ENCODE results near the gene GRAMD1A.

DNA sequence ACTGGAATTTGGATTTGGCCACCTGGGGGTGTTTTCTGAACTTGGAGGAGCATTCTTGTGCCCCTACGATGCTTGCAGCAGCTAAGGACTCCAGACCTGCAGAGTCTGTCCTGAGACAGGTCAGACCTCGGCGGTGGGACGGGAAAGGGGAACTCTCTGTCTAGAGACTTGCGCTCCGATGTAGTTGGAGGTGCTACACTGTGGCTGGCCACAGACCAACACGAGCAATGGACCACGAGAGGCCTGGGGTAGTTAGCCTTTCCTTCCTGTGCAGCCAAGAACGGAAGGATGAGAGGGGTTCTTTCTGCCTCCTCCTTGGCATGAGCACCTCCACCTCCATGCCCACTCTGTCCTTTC is 5.9 kb upstream of the GRAMD1A start:
- TF ChIP-seq POLR2A (IDR thresholded peaks at IDR 0.05; ENCODE audit: low read length) (no peak), GATA1 (IDR thresholded peaks at IDR 0.05; ENCODE audit: low read depth, low read length) (no peak)
